Stimulated activated CD8-positive, alpha-beta memory T cell treated with anti-CD3 and anti-CD28 coated beads, Interleukin-7, amount 100 ng/mL, for 24 hours (primary cell): ENCODE measurements around the gene OTOS.

ENCODE experiments used
- DNase-seq: peaks from one replicate; pipeline ENCODE4 v3.0.0-alpha.2; 2020; ENCODE audit warnings: low read depth

OTOS gene

DNA sequence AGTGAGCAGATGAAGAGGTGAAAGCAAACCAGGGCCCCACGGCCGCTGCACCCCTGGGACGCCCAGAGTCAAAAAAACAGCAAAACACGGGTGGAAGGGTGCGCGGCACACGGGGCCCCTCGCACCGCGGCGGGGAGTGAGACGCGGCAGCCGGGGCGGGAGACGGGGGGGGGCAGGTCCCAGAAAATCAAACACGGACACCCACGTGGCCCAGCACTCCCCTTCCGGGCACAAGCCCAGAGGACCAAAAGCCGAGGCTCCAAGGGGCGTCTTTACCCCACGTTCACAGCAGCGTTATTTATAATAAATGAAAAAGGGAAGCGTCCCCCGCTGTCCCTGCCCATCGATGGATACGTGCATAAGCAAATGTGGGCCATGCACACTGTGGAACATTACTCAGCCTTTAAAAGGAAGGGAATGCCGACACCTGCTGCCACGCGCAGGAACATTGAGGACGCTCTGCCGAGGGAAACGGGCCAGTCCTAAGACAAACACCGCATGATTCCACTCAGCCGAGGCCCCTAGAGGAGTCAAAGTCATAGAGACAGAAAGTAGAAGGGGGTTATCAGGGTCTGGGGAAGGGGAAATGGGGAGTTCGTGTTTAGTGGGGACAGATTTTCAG, 3.7 kb downstream of the OTOS start:
- no peak for DNase-seq

DNA sequence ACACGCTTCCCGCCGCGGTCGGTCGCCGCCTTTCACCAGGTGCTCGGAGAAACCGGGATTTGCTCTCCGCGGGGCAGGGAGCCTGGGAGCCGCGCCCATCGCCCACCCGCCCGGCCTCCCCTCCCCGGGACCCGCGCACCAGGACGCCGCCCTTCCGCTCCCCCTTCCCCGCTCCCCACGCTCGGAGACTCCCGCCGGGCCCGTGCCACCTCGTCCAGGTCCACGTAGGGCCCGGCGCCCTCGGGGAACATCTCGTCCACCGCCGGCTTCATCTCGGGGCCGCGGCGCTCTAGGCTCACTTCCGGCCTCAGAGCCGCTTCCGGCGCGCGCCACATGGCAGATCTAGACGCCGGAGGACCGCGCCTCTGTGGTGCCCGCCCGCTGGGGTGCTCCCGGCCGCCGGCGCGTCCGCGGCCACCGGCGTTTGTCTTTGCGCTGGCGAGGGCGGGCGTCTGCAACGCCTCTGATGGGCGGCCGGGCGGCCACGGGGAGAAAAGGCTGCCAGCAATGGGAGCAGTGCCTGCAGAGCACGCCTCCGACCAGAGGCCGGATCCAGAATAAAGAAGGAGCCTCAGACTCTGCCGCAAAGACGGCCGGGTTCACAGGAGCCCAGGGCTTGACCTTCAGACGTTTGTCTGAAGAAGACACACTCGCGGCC, 4.3 kb downstream of the OTOS start, which contains the start of gene COPS9:
COPS9 (minus strand) TSS at position 293 of the 658 bp plus-strand sequence; CDS start at position 272, 21 bp downstream.
- DNase-seq, result peak; percentile 67

- no peak for DNase-seq
These were observed 4.8 kb downstream of the OTOS start for GRCh38 chr2:240135706-240136012.

GRCh38 chr2:240134956-240135520, 5.4 kb downstream of the OTOS start:
- no peak for DNase-seq

DNA sequence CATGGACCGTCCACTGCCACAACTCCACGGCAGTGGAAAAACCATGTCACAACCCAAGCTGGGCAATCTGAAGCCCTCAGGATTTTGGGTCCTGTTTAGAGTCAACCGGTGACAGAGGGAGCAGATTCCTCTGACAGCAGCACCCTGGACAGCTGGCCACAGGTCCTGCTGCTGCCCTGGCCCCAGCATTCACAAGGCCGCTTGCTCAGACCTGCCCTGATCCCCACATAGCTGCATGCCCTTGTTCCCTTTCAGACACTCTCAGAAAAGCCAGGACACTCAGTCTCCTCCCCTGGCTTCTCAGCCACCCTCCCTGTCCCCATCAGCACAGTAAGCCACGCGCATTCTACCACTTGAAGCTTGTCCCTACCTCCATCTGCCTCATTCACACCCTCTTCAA, 6.0 kb downstream of the OTOS start:
- no peak for DNase-seq

GRCh38 chr2:240133401-240133800, 7.1 kb downstream of the OTOS start:
- DNase-seq, result no peak

DNA sequence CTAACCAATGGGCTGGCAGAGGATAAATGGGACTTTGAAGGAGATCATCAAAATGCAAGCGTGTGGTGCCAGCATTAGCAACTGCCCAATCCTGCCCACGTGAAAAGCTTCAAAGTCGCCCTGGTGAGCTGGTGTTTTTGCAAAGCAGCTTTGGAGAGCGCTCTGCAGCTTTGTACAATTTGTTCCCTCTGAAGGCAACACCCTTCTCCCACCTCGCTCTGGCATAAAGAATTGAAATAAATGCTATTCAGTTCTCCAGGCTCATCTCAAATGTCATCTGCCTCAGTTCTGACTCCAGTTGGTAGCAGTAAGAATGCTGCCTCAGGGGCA, 7.8 kb downstream of the OTOS start:
- DNase-seq, result no peak

DNA sequence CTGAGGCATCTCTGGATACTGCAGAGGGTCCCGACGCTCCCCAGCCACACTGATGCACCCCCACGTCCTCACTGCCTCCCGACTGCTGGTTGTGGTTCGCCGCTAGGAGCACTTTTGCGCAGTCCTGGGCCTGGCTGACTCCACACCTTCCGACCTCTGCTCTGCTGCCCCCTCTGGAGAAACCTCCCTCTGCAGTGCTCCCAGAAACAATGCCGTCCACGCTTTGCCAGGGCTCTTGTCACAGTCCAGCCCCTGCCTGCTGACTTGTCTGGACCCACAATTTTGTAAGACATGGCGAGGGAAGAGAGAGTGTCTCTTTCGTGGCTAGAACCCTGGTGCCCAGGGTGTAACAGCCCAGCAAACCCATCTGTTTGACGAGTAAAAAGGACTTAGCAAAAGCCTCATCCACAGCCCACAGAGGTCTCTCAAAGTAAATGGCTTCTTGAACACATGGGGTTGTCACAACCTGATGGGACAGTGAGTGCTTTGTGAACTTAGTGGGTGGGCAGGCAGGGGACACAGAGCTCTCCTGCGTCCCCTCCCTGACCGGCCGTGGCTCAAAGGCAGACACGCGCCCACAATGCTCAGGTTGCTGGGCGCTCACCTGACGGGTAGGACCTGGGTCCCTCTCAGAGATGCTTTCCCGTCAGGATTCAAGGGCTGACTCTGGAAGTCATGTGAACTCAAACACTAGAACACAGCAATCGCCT, 8.4 kb downstream of the OTOS start:
- no peak for DNase-seq

DNA sequence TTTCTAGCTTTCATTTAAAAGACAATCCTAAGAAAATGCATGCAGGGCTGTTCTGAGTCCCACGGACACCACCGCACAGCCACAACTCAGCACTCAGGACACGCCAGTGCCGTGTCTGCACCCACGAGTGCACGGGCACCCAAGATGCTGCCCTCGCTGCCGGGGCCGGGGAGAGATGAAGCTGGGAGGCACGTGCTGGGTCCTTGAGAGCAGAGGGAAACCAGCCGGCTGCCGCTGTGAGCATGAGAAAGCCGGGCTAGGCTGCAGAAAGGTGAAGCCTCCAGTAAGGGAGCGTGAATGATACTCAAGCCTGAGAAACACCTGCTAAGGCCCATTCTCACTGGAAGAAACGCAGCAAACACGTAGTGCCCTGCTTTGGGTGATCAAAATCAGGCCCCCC, 9.2 kb downstream of the OTOS start:
- no peak for DNase-seq

DNA sequence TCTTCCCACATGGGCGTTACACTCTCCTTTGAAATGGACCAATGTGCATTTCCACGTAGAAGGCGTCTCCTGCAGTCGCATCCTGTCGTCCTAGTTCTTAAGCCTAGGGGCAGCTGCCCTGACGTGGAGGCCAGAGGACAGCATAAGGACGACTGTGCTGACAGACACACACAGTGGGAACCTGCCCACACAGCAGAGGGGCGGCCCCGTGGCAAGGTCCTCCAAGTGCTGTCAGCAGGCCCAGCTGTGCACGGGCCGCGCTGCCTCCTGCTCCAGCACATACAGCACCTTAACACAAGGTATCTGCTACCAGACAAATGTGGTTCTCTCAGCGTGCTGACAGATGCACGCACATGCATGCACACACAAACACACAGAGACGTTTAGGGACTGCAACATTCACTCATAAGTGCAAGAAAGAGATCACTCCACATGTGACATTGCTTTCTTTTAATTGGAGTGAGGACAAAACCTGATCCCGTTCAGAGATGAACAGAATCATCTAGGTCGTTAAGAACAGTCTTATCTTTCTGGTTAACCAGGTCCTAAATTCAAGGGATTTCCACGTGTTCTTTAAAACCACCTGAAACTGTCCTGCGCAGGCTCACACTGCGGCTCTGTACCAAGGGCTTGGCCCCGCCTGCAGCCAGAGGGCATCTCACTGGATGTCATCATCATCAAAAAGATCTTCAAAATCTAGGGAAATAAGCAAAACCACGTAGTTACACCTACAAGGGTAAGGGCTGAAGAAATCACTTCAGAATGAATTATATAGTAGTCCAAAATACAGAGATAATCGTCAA, 9.9 kb downstream of the OTOS start:
- no peak for DNase-seq

DNA sequence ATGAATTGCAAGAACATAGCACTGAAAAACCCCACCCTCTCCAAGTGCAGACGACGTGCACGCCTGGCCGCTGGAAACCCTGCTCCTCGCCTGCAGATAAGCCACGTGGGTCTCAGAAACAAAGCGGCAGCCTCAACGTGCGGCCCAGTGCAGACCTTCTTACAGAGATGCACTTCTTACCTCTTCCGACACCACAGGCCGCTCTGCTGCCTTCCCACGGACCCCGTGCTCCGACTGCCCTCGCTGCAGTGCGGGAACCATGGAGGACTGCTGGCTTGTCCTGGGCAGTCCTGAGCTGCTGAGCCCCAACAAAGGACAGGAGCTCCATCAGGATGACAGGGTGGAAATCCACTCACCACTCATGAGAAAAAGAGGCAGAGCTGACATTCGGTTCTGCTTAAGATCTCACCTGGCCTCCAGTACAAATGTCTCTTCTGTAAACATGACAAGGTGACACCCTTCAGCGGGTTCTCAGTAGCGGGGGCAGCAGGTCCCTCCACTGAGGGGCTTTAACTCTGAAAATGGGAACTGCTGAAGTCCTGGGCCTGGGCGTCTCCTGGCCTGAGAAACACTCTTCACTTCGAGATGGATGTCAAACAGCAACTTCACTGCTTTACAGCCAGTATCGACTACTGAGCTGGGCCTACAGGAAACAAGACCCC, 10.6 kb downstream of the OTOS start:
- no peak for DNase-seq

- no peak for DNase-seq
These were observed 11.1 kb downstream of the OTOS start for GRCh38 chr2:240129311-240129710.

DNA sequence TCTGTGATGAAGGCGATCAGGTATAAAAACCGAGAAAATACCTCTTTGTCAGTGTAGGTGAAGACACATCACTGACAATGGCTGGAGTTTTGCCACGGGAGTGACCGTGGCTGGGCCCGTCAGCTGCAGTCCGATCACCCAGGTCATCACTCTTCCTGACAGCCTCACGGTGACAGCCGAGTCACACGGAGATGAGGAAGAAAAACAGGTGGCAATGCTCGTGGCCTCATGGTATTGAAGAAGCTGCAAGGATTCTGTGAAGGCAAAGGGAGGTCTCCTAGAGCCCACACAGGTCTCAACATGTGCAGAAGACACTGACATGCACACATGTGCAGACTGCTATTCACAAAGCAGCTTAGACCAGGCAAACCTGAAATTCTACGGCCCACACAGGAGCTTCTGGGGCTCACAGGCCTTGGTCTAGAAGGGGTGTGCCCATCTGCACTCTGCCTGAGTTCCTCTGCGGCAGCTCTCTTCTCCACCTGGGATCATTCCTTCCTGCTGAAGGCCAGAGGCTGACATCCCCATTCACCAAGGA, 11.8 kb downstream of the OTOS start:
- no peak for DNase-seq

DNA sequence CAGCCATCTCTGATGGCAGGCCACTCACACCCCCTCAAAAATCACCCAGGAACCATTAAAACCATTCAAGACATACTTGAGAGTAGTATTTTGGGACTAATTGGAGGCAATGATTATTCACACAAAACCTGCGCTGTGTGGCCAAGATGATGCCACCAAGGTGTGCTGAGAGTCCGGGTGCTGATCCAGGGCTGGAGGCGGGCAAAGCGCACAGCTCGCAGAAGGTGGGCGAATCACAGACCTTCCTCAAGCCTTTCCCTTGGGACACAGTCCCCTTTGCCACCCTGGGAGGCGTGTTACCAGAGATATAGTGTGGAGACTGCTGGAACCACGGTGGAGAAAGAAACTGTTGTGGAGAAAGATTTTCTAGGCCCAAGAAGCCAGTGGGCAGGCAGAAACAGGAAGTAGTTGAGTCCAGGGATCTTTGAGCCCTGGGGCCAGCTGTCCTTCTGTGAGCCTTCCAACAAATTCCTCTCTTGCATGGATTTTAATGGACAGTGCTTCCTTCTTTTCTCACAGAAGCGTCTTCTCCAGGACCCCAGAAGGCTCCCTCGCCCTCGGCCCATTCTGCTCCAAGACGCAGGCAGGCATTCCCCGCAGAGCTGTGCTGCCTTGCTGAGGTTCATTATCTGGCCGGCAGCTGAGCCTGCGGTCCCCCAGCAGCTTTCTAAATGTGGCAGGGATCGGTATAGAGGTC, 12.4 kb downstream of the OTOS start:
- no peak for DNase-seq

DNA sequence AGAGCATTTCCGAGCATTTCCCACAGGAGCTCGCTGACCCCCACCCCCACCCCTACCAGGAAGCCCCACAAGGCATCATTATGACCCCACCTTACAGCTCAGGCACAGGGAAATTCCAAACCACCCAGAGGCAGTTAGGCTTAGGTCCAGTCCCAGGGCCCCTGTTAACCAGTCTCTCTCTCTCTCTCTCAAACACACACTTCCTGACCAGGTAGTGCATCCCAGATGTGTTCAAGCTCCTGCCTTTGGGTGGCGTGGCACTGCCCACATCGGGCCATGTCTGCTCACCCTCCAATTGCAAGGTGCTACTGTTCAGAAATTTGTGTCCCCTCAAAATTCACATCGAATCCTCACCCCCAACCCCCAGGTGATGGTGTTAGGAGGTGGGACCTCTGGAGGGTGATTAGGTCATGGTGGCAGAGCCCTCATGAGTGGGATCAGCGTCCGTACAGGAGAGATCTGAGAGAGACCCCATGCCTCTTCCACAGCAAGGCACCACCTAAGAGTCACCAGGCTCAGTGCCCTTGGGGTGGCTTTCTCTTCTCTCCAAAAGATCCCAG, 13.2 kb downstream of the OTOS start:
- no peak for DNase-seq

DNA sequence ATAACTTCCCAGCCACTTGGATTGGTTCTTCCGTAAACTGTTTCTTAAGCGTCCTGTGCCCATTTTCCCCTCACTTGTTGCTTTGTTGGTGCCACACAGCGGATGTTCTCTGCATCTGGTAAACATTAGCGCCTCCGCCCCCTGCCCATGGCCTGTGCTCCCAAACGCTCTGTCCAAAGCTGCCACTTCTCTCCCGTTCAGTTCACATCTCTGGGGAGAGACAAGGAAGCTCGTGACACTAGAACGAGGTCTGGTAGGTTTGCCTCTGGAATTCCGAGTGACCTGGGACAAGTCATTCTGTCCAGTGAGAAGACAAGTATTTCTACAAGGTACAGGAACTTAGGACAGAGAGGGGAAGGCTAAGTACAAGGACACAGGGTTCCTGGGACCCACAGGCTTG, 13.7 kb downstream of the OTOS start:
- no peak for DNase-seq

DNA sequence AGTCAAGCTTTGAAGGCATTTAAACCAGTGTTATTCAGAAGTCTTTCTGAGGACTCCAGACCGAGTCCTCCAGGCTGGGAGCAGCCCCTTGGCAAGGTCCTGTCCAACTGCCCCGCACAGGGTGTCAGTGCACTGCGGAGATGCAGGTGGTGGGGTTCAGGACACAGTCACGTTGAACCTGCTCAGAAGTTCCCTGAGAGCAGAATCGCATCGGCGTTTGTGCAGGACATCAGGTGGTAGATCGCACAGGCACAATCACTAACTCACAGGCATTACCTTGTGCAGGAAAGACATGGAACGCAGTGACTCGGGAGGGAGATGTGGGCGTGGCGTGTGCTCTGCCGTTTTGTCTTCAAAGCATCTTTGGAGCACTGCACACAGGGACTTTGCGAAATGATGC, 14.7 kb downstream of the OTOS start:
- DNase-seq, result no peak

GRCh38 chr2:240124651-240125030, 15.8 kb downstream of the OTOS start:
- no peak for DNase-seq

- DNase-seq, result no peak
These were observed 16.4 kb downstream of the OTOS start for GRCh38 chr2:240123821-240124650.

DNA sequence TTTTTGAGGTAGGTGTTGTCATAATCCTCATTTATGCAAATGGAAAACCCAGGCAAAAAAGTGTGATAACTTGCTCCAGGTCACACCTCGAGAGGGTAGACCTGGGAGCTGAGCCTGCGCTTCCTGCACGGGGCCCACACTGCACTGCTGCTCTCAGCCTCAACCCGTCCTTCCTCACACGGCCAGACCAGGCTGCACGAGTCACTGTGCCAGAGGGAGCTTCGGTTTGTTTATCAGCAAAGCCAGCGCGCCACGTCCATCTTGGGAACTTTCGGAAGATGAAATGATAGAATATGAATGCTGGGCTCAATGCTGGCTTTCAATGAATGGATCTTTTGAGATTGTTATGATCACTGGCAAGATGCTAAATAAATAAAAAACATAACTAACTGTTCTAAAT, 18.8 kb downstream of the OTOS start:
- DNase-seq, result no peak
